ENCODE results near the gene ARRDC5.

- TF ChIP-seq ZNF274 (IDR thresholded peaks at IDR 0.05; ENCODE audit: borderline replicate concordance, extremely low read depth, low read length) (no peak), GABPA (IDR thresholded peaks at IDR 0.05; ENCODE audit: borderline replicate concordance, insufficient read depth, low read length) (no peak), ASH2L (IDR thresholded peaks at IDR 0.05; ENCODE audit: low read length) (no peak), CTCF (IDR thresholded peaks at IDR 0.05; ENCODE audit: control extremely low read depth in 1 of 3, insufficient read depth in 1 of 3, low read depth in 1 of 3, low read length in 3 of 3) (no peak), POLR2A (IDR thresholded peaks at IDR 0.05; ENCODE audit: control extremely low read depth in 1 of 2, low read depth in 2 of 2, low read length in 2 of 2) (no peak), E2F6 (IDR thresholded peaks at IDR 0.05) (no peak), ATF3 (IDR thresholded peaks at IDR 0.05; ENCODE audit: insufficient read depth, low read depth, low read length) (no peak)
Measured at GRCh38 chr19:4879041-4879440, 23.7 kb downstream of the ARRDC5 start.

Data from H1 (cell line).